AG09309 (cell line): Measurements from ENCODE around the gene SMC1B.

ENCODE experiments used
- DNase-seq: peaks from one replicate; pipeline ENCODE4 v3.0.0-alpha.2; 2010; ENCODE audit warnings: low read depth
- H3K4me3 ChIP-seq: 2 replicates; pipeline ENCODE4 v1.5.1; 2011; ENCODE audit warnings: mild to moderate bottlenecking, low read depth, low read length, moderate library complexity; ENCODE audit not compliant: control insufficient read depth
- TF ChIP-seq, protein P1 (sequence below): IDR thresholded peaks from 2 replicates; pipeline ENCODE4 v1.5.1; 2011; ENCODE audit warnings: mild to moderate bottlenecking, low read depth, low read length, inconsistent platforms; ENCODE audit not compliant: insufficient read depth, control insufficient read depth; ENCODE audit errors: missing control alignments

Gene SMC1B

DNA sequence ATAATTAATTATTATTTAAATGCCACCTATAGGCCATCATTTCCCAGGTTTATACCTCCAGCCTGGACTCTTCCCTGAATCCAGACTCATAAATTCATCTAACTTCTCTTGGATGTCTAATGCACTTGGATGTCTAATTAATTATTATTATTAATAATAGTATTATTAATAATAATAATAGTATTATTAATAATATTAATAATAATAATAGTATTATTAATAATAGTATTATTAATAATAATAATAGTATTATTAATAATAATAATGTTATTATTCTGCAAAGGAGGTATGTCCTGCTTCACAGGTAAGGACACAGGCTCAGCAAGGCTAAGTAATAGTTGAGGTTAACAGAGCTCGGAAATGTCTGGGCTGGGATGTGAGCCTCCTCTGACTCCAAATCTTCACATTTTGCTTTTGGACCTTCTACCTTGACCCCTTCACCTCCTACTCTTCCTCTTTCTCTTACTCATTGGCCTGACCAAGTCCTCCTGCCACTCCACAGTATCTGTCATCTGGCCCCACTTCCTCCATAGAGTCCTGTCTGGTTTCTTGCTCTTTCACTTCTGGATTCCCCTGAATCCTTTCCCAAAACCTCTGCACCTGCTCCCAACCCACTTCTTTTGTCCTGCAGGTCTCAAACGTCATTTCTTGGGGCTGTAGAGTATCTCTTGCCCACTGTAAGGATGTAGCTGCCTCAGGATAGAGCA is 8.1 kb upstream of the SMC1B start:
- no peak overlapping the region for H3K4me3 ChIP-seq
- TF ChIP-seq, protein P1, sequence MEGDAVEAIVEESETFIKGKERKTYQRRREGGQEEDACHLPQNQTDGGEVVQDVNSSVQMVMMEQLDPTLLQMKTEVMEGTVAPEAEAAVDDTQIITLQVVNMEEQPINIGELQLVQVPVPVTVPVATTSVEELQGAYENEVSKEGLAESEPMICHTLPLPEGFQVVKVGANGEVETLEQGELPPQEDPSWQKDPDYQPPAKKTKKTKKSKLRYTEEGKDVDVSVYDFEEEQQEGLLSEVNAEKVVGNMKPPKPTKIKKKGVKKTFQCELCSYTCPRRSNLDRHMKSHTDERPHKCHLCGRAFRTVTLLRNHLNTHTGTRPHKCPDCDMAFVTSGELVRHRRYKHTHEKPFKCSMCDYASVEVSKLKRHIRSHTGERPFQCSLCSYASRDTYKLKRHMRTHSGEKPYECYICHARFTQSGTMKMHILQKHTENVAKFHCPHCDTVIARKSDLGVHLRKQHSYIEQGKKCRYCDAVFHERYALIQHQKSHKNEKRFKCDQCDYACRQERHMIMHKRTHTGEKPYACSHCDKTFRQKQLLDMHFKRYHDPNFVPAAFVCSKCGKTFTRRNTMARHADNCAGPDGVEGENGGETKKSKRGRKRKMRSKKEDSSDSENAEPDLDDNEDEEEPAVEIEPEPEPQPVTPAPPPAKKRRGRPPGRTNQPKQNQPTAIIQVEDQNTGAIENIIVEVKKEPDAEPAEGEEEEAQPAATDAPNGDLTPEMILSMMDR = no peak
- no peak for DNase-seq

DNA sequence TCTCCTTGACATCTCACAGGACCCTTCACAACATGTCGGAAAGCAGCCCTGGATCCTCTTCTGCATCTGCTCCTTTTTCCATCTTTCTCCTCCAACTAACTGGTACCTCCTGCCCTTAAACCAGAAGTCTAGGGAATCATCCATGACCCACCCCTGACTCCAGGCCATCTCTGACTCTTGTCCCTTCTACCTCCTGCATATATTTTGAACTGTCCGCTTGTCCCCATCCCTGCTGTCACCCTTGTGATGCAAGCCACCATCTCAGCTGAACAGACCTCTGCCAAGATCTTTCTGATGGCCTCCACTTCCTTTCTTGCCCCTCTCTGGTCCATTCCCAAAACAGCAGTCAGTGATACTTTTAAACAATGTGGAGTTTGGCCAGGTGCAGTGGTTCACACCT is 7.1 kb upstream of the SMC1B start:
- TF ChIP-seq, protein P1 = no peak
- H3K4me3 ChIP-seq = no peak overlapping the region
- DNase-seq = no peak

DNA sequence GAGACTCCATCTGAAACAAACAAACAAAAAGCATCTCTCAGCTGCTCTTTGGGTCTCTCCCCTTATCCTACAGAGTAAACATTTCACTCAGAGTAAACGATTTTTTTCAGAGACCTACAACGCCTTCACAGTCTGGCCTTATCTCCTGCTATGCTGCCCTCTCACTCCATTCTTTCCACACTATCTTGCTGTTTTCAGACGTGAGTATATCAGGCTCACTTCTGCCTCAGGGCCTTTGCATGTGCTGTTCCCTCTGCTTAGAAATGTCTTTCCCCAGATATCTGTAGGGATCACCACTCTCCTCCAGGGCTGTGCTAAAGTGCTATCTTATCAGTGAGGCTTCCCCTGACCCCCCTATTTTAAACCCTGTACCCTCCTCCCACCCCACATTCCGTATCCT is 6.6 kb upstream of the SMC1B start:
- H3K4me3 ChIP-seq = no peak overlapping the region
- no peak for DNase-seq
- TF ChIP-seq, protein P1 = no peak

DNA sequence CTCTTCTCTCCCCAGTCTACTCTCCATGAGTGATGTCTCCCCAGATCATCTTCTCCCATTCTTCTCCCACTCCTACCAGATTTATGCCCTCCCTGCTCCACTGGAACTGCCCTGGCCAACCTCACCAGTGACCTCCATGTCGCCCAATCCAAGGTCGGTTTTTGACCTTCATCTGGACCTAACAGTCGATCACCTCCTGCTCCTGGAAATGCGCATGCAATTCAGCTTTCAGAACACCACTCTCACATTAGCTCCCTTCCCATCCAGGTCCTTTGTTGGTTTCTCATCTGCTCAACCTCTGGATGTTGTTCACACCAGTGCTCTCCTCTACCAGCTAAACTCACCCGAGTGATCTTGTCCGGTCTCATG is 5.4 kb upstream of the SMC1B start:
- TF ChIP-seq, protein P1 = no peak
- no peak for DNase-seq
- H3K4me3 ChIP-seq = no peak overlapping the region

DNA sequence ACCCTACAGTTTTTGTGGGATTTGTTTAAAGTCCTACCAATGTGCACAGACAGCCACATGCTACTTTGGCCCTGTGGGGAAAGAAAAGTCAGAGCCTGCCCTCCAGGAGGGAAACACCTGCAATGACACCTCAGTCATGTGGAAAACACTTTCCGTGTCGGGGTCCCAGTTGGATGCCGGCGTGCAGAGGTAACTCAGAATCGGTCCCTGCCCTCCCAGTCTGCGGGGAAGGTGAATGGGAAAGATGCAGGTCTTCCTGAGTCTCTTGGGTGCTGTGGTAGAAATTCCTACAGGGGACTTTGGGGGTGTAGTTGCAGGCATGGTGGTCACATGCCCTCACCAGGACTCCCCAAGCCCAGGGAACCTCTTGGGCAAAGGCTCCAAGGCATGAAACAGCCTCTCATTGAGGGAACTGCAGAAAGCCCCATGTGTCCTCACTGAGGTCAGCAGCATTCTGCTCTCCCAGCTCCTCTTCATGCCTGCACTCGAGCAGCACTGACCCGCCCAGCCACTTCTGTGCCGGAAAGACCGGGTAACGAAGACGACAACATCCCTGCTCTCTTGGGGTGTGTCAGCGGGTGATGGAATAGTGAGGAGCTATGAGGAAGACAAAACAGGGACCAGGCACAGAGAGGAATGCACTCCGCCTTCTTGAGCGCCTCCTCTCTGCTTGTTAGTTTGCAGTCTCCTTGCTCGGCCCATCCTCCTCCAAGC is 4.8 kb upstream of the SMC1B start:
- no peak overlapping the region for H3K4me3 ChIP-seq
- DNase-seq = no peak
- TF ChIP-seq, protein P1 = no peak

DNA sequence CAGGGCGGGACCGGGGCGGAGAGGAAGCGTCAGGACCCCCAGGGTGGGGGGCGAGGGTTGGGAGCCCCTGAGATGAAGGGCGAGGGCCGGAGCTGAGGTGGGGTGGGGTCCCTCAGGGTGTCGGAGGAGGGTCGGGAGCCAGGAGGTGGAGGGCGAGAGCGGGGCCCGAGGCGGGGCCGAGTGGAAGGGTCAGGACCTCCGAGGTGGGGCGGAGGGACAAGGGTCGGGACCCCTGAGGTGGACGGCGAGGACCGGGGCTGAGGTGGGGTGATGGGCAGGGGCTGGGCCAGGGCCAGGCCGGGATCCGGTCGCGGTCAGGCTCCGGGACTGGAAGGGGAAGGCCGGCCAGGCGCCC is 409 bp downstream of the SMC1B start:
- DNase-seq = no peak
- TF ChIP-seq, protein P1 = no peak
- no peak overlapping the region for H3K4me3 ChIP-seq
